GM12865 (cell line): ENCODE measurements around the gene CFAP70.
"Not testable (repeated sequence)": the region's sequence is repeated elsewhere in the genome, so short reads cannot be mapped to it uniquely, and the experiment has no call there.

ENCODE experiments used
- DNase-seq: peaks from one replicate; pipeline ENCODE4 v3.0.0; 2010; ENCODE audit warnings: low read depth
- H3K4me3 ChIP-seq: 2 replicates; pipeline ENCODE4 v1.5.1; 2011; ENCODE audit warnings: mild to moderate bottlenecking, low read depth, low read length, control low read depth
- TF ChIP-seq, protein P1 (sequence below): IDR thresholded peaks from 2 replicates; pipeline ENCODE4 v1.5.1; 2011; ENCODE audit warnings: low read length, control low read depth, low read depth, inconsistent platforms; ENCODE audit not compliant: insufficient read depth; ENCODE audit errors: missing control alignments

CFAP70 gene

DNA sequence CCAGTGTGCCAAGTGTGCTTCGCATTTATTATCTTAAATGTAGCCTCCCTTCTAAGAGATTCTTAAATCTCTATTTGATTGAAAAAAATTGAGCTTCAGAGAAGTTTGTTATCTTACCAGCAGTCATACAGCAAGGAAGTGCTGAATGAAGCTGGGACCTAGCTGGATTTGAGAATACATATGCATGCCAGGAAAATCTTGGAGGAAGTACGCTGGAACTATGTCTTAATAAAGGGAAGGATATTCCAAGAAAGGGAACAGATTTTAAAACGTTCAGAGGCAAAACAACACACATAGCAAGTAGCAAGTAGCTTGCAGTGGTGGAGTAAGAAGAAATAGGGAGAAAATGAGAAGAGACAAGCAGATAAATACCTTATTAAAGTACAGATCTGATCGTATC is 1.5 kb downstream of the CFAP70 start:
- H3K4me3 ChIP-seq, result no peak overlapping the region
- DNase-seq, result no peak
- TF ChIP-seq, protein P1, sequence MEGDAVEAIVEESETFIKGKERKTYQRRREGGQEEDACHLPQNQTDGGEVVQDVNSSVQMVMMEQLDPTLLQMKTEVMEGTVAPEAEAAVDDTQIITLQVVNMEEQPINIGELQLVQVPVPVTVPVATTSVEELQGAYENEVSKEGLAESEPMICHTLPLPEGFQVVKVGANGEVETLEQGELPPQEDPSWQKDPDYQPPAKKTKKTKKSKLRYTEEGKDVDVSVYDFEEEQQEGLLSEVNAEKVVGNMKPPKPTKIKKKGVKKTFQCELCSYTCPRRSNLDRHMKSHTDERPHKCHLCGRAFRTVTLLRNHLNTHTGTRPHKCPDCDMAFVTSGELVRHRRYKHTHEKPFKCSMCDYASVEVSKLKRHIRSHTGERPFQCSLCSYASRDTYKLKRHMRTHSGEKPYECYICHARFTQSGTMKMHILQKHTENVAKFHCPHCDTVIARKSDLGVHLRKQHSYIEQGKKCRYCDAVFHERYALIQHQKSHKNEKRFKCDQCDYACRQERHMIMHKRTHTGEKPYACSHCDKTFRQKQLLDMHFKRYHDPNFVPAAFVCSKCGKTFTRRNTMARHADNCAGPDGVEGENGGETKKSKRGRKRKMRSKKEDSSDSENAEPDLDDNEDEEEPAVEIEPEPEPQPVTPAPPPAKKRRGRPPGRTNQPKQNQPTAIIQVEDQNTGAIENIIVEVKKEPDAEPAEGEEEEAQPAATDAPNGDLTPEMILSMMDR, result no peak

GRCh38 chr10:73344269-73344668 is 14.4 kb downstream of the CFAP70 start:
- H3K4me3 ChIP-seq, result no peak overlapping the region

DNA sequence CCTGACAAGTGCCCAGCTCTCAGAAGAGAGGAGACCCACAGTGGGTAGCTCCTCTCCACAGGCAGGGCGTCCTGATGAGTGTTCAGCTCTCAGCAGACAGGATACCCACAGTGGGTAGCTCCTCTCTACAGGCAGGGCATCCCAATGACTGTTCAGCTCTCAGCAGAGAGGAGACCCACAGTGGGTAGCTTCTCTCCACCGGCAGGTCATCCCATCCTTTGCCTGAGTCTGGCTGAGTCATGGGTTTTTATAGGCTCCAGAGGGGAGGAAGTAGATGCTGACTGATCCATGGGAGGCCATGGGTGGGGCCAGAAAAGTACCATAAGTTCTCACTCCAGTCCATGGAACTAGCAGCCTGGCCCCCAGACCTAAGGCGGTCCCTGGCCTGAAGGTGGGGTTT is 18.5 kb downstream of the CFAP70 start:
- TF ChIP-seq, protein P1, result no peak
- no peak overlapping the region for H3K4me3 ChIP-seq
- no peak for DNase-seq

More at GRCh38 chr10:73344269-73344668, 14.4 kb downstream of the CFAP70 start:
- DNase-seq, result peak; percentile 22
- TF ChIP-seq, protein P1, result no peak

DNA sequence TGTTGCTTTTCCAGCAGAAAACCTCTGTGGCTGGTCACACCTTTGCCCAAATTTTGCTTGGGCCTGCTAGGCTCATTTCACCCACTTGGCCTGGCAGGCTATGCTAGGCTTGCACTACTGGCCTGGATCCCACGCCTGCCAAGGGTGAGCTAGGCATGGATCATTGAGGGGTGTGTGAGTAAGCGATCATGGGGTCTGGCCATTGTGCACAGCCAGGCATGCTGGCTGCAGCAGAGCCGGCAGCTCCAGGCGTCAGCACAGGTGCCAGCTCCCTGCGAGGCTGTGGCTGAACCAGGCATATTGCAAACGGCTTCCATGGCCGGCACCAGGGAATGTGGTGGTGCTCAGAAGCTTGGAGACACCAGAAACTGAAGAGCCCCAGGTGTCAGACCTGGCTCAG is 19.2 kb downstream of the CFAP70 start:
- TF ChIP-seq, protein P1, result no peak
- no peak overlapping the region for H3K4me3 ChIP-seq
- no peak for DNase-seq

- TF ChIP-seq, protein P1, result no peak
- no peak for DNase-seq
- H3K4me3 ChIP-seq, result no peak overlapping the region
Measured at GRCh38 chr10:73338801-73339368, 19.8 kb downstream of the CFAP70 start.

DNA sequence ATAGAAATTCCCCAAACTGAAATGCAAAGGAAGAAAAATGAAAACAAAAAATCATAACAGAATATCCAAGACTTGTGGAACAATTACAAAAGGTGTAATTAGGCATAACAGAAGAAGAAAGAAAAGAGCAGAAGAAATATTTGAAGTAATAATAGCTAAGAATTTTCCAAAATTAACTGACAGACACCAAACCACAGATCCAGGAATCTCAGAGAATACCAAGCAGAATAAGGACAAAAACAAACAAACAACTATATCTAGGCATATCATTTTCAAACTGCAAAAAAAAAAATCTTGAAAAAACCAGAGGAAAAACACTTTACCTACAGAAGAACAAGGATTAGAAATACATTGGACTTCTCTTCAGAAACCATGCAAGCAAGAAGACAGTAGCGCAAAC is 25.5 kb downstream of the CFAP70 start:
- no peak for DNase-seq
- no peak overlapping the region for H3K4me3 ChIP-seq
- TF ChIP-seq, protein P1, result no peak

DNA sequence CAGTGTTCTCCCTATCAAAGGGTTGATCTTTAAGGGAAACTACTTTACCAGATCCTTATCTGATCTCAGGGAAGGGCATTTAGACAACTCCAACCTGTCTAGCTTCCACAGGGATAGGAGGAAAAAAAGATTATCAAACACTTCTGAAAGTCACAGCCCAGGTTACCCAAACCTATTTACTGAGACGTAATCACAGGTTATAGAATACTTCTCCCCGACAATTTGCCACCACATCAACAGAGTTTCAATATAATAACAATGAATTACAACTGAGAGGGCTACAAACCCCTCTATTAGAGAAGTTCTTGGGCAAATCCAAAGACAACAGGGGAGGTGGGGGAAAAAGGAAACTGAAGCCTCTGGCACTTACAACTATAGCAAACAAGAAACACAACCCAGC is 26.3 kb downstream of the CFAP70 start:
- DNase-seq, result no peak
- TF ChIP-seq, protein P1, result no peak
- H3K4me3 ChIP-seq, result no peak overlapping the region

DNA sequence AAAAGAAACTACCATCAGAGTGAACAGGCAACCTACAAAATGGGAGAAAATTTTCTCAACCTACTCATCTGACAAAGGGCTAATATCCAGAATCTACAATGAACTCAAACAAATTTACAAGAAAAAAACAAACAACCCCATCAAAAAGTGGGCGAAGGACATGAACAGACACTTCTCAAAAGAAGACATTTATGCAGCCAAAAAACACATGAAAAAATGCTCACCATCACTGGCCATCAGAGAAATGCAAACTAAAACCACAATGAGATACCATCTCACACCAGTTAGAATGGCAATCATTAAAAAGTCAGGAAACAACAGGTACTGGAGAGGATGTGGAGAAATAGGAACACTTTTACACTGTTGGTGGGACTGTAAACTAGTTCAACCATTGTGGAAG is 30.1 kb downstream of the CFAP70 start:
- not testable (repeated sequence) for H3K4me3 ChIP-seq, DNase-seq

- not testable (repeated sequence) for DNase-seq, H3K4me3 ChIP-seq
Measured at GRCh38 chr10:73325290-73325689, 33.4 kb downstream of the CFAP70 start.

DNA sequence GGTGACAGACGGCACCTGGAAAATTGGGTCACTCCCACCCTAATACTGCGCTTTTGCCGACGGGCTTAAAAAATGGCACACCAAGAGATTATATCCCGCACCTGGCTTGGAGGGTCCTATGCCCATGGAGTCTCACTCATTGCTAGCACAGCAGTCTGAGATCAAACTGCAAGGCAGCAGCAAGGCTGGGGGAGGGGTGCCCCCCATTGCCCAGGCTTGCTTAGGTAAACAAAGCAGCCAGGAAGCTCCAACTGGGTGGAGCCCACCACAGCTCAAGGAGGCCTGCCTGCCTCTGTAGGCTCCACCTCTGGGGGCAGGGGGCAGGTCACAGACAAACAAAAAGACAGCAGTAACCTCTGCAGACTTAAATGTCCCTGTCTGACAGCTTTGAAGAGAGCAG is 35.1 kb downstream of the CFAP70 start:
- H3K4me3 ChIP-seq, result not testable (repeated sequence)

More for the DNA sequence above, 35.1 kb downstream of the CFAP70 start:
- not testable (repeated sequence) for DNase-seq
